Retinal pigment epithelial cell (primary cell): ENCODE results near the gene PFDN4.

Experiments used
- DNase-seq: peaks from one replicate; pipeline ENCODE4 v3.0.0-alpha.2; 2010; ENCODE audit warnings: low read depth
- H3K4me3 ChIP-seq: 2 replicates; pipeline ENCODE4 v1.5.1; 2011; ENCODE audit warnings: mild to moderate bottlenecking, low read length, control low read depth, moderate library complexity
- TF ChIP-seq, protein P1 (sequence below): conservative IDR thresholded peaks from 2 replicates; pipeline ENCODE4 v1.5.1; 2011; ENCODE audit warnings: low read depth, low read length, control low read depth, inconsistent platforms

Gene PFDN4

DNA sequence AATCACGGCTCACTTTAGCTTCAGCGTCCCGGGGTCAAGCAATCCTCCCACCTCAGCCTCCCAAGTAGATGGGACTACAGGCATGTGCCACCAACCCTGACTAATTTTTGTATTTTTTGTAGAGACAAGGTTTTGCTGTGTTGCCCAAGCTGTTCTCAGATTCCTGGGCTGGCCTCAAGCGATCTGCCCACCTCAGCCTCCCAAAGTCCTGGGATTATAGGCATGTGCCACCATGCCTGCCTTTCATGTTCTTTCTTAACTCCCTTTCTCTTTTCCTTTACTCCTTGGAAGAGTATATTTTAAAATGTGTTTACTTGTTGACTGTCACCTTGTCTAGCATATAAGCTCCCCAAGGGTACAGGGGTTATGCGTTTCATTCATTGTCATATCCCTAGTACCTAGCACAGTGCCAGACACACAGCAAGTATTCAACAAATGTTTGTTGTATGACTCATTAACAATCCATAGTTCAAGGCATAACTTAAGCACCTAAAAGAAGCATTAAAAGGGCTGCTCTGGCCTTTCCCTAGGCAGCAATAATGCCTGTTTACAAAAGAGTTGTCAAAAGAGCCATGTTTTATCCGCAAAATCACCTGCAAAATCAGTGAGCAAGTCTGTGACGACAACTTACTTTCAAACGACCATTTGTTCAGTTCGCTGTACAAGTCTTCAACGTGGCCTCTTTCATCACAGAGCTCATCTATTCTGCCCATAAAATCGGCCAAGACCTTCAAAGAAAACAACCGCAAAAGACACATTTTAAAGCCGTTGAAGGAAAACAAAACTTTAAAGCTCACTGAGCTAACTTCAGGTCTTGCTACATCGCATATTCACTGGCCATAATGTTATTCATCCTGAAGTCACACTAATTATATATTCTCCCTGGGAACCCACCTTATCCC lies 38.7 kb upstream of the PFDN4 start:
- no peak for DNase-seq
- TF ChIP-seq, protein P1, sequence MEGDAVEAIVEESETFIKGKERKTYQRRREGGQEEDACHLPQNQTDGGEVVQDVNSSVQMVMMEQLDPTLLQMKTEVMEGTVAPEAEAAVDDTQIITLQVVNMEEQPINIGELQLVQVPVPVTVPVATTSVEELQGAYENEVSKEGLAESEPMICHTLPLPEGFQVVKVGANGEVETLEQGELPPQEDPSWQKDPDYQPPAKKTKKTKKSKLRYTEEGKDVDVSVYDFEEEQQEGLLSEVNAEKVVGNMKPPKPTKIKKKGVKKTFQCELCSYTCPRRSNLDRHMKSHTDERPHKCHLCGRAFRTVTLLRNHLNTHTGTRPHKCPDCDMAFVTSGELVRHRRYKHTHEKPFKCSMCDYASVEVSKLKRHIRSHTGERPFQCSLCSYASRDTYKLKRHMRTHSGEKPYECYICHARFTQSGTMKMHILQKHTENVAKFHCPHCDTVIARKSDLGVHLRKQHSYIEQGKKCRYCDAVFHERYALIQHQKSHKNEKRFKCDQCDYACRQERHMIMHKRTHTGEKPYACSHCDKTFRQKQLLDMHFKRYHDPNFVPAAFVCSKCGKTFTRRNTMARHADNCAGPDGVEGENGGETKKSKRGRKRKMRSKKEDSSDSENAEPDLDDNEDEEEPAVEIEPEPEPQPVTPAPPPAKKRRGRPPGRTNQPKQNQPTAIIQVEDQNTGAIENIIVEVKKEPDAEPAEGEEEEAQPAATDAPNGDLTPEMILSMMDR = no peak
- no peak overlapping the region for H3K4me3 ChIP-seq

DNA sequence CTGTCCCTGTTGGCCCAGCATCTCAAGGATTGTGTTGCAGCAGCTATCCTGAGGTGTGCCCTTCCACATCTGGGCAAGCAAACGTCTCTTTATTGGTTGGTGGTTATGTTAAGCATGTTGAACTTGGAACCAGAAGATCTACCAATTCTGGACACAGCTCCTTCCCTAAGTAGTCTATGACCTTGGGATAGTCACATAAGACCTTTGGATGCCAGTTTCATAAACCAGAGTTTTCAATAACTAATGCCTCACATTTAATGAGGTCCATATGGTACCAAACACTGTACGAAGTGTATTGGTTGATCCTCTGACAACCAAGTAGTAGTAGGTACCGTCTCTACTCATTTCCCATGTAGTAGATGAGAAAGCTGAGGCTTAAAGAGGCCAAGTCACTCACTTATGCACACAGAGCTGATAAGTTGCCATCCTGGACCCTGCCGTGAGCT lies 37.8 kb upstream of the PFDN4 start:
- DNase-seq = no peak
- TF ChIP-seq, protein P1 = no peak
- no peak overlapping the region for H3K4me3 ChIP-seq

DNA sequence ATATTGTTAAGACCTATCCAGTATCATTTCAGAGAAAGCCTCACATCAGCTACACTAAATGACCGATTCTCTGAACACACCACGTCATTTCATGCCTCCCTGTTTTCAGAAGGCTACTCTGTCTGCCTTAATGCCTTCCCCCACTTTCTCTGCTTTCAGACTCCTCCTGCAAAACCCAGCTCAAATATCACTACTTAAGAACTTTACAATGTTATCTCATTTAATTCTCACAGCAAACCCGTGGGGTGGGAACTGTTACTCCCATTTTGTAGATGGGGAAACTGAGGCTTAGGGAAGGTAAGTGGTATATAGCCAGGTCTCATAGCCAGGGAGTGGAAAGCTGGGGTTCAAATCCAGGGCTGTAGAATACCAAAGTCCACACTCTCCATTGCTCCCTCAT lies 36.9 kb upstream of the PFDN4 start:
- TF ChIP-seq, protein P1 = no peak

DNA sequence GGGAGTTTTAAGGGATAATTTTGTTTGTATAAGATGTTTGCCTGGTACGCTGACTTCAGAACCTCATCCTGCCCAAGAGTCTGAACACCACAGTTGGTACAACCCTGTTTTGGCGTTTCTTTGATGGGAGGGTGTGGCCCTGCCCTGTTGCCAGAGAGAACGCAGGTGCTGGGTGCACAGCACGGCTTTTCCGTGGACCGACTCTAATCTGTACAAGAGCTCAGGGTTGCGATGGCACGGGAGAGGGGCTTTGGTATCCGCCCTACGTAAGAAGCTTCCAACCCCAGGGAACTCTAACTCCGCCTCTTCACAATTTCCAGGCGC lies 35.4 kb upstream of the PFDN4 start:
- peak; percentile 90 for DNase-seq
- H3K4me3 ChIP-seq = peak overlapping the region; percentile 82
- TF ChIP-seq, protein P1 = no peak

More for the DNA sequence above, 36.9 kb upstream of the PFDN4 start:
- no peak for DNase-seq
- H3K4me3 ChIP-seq = peak overlapping the region; percentile 82

DNA sequence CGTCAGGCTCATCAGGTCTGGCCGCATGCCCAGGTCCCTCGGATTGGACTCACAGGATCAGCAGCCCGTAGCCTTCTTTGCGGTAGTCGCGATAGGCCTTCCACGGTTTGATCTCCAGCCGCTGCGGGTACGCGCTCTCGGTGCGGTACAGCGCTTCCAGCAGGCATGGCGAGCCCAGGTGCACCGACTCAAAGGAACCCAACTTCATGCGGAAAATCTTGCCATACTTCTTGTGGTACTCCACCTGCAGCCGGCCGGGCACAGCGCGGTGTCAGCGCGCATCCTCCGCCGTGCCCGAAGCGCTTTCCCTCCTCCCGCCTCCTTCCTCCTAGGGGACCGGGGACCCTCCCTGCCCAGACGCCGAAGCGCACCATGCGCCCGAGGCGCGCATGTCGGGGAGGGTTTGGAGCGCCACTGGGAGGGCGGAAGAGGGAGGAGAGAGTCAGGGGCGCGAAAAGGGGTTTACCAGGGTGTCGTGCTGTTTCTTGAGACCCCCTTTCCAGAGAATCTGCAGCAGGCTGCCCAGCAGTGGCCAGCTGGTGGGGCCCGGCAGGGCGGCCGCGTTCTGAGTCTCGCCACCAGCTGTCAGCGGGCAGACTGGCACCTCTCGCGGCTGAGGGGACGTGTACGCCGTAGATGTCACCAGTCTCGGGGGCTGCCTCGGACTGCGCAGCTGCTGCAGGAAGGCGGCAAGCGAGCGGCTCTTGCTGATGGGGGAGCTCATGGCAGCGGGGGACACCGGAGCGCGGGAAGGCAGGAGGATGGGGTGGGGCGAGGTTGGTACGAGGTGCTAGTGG lies 34.8 kb upstream of the PFDN4 start:
- peak overlapping the region; percentile 82 for H3K4me3 ChIP-seq
- DNase-seq = no peak

DNA sequence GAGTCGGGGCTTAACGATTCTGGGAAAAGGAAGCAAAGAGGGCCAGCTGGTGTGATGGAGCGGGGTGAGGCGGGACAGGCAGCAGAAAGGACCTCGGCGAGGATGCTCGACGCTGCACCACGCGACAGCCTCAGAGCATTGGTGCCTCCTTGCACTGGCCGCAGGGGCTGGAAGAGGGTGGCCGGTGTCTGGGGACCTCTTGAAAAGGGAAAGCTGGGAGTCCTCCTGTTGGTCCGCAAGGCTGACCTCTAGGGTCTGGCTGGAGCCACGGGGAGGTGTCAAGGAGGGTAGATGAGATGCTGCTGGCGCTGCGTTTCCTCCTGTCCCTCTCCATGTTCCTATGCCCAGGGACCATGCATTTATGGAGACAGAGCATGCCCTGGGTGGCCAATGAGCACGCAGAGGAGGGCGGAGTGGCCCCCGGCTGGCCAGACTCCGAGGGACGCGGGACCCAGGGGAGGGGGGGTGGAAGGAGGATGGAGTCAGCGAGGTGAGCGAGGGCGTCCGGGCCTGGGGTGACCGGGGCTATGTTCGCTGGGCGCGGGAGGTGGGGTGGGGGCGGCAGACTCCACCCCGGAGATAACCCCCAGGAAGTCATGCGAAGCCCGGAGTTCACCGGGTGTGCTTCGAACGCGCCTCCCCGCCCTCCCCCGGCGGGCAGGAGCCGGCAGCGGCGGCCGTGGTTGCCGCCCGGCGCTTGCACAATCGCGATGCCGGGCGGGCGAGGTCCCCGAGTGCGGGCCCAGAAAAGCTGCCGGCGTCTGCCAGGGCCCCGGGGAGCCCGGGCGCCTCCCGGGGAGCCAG lies 34.0 kb upstream of the PFDN4 start, which contains the start of gene CYP24A1:
TSS of gene CYP24A1 (minus strand) at position 334 of the 804 bp plus-strand sequence. CDS start 407 bp downstream, outside the sequence.
- DNase-seq = no peak
- TF ChIP-seq, protein P1 = no peak
- H3K4me3 ChIP-seq = peak within 1 kb of the TSS; percentile 82

More for the DNA sequence above, 34.8 kb upstream of the PFDN4 start:
- TF ChIP-seq, protein P1 = no peak
